Measurements from ENCODE around the gene MT1F. TPM values are rescaled to one million over a fixed set of nuclear protein-coding genes. Genes with fewer than 3 reads are reported as not detected.
"Not testable (repeated sequence)": the region's sequence is repeated elsewhere in the genome, so short reads cannot be mapped to it uniquely, and the experiment has no call there.

MT1F gene
- total RNA-seq, 2 experiments from 2014 or later = 7.7 to 9.0 TPM

DNA sequence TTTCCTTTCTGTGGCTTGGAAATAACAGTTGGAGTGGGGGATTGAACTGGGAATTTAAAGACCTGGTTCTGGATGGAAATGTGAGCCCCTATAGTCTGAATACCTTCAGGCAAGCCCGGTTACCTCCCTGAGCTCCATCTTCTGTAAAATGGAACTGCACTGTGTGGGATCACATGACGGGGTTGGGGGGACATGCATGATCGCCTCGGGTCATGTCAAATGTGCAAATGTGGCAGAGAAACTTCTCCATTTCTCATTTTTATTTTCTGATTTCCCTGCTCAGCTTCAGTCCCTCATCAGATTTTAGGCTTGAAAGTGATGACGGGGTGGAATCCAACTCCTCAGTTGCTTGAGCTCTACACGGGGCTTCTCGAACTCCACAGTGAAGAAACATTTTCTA is 4.5 kb upstream of the MT1F start:
- TF ChIP-seq, protein P1, sequence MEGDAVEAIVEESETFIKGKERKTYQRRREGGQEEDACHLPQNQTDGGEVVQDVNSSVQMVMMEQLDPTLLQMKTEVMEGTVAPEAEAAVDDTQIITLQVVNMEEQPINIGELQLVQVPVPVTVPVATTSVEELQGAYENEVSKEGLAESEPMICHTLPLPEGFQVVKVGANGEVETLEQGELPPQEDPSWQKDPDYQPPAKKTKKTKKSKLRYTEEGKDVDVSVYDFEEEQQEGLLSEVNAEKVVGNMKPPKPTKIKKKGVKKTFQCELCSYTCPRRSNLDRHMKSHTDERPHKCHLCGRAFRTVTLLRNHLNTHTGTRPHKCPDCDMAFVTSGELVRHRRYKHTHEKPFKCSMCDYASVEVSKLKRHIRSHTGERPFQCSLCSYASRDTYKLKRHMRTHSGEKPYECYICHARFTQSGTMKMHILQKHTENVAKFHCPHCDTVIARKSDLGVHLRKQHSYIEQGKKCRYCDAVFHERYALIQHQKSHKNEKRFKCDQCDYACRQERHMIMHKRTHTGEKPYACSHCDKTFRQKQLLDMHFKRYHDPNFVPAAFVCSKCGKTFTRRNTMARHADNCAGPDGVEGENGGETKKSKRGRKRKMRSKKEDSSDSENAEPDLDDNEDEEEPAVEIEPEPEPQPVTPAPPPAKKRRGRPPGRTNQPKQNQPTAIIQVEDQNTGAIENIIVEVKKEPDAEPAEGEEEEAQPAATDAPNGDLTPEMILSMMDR (IDR thresholded peaks at IDR 0.05) = no peak
- H3K27ac Mint-ChIP-seq = no peak overlapping the region
- H3K36me3 Mint-ChIP-seq (ENCODE audit: low read depth) = no peaks in the 10 kb centered on the region
- peaks cover 4% of the 10 kb centered on the region for H3K4me1 Mint-ChIP-seq (ENCODE audit: low read depth)
- no peak for DNase-seq
- H3K27me3 Mint-ChIP-seq = peaks cover 8% of the 10 kb centered on the region
- H3K9me3 Mint-ChIP-seq = no peaks in the 10 kb centered on the region
- intact Hi-C loops (cut with micrococcal nuclease) = no loop called here
- POLR2A ChIA-PET = interaction anchor here (0.9 to 2.5 kb wide), 4 partner anchors 8 to 59 kb away, joined by 3 to 11 read pairs (median 4); no protein-coding TSS in a partner anchor
- no peak for ATAC-seq
- no peak overlapping the region for H3K4me3 Mint-ChIP-seq
- CTCF ChIA-PET = interaction anchor here (1.0 kb wide), 1 partner anchor 10 kb away, joined by 4 read pairs; no protein-coding TSS in a partner anchor

DNA sequence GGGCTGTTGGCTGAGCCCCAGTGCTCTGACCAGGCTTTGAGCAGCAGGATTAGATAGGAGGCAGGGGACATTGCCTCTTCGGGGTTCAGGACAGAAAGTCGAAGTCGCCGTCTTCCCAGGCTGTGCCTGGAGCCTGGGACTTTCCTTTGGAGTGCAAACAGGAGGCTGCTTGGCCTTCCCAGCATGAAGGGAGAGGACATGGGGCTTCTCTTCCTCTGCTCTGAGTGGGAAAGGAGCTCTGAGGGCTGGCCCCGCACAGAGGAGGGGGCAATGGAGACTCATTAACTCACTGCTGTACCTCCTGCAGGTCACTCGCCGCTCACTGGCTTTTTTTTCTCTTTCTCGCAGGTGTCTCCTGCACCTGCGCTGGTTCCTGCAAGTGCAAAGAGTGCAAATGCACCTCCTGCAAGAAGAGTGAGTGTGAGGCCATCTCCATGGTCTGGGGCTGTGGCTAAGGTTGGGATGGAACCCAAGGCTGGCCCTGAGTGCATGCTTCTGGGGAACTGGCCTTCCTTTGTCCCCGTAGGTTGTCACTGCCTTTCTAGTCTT is 642 bp downstream of the MT1F start:
- TF ChIP-seq, protein P1 (IDR thresholded peaks at IDR 0.05) = no peak
- H3K36me3 Mint-ChIP-seq (ENCODE audit: low read depth) = peaks cover 3% of the 10 kb centered on the region
- peak overlapping the region; percentile 92 for H3K4me3 Mint-ChIP-seq
- ChIA-PET CTCF (no interaction called here), POLR2A (no interaction called here)
- H3K9me3 Mint-ChIP-seq = no peaks in the 10 kb centered on the region
- peaks cover 16% of the 10 kb centered on the region for H3K4me1 Mint-ChIP-seq (ENCODE audit: low read depth)
- peaks cover 2% of the 10 kb centered on the region for H3K27me3 Mint-ChIP-seq
- DNase-seq (no peak), ATAC-seq (no peak)
- intact Hi-C loops (cut with micrococcal nuclease) = no loop called here
- peak overlapping the region; percentile 82 for H3K27ac Mint-ChIP-seq

DNA sequence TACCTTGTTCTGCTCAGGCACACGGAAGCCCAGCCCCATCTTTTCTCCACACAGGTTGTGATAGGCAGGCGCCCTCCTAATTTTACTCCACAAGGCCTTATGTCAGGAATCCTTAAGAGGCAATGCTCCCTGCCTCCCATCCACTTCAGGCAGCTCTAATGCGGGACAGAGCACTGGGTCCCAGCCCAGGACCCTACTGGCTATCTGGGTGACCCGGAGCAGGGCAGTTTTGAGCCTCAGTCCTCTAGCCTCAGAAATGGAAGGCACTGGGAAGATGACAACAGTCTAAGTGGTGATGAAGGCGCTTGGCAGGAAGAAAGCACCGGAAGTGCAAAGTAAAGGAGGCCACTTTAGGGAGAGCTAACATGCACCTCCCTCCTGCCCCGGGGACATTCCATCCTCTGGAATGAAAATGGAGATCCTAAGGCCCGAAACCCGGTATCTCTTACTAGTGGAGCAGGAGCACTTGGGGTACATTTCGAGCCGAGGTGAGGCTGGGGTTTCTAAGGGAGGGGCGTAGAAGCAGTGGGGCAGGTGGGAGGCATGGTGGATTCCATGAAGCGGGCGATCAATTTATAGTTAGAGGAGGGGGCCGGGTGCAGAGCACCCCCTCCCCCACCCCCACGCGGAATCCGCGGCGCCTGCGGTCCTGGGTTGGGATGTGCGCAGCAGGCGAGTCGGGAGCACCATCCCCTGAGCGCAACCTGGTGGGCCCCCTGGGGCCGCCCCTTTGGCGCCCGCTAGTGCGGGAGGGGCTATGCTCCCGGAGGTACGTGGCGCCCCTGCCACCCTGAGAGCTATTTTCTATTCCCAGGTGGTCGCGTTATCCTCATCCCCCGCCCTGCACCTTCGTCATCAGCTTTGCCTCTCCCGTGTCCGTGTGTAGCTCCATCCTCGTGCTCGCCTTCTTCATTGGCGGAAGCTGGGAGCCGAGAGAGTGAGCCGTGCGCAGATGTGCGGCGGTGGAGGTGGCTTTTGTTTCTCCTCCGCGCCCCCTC is 4.9 kb downstream of the MT1F start:
- ChIA-PET CTCF (interaction anchor here (0.7 to 1.6 kb wide), 3 partner anchors 11 to 19 kb away, joined by 3 read pairs; no protein-coding TSS in a partner anchor), POLR2A (interaction anchor here (0.6 to 2.5 kb wide), 4 partner anchors 11 to 30 kb away, joined by 3 to 11 read pairs (median 7); partner anchors contain the start of genes MT1B, MT1M and MT1X)
- H3K27me3 Mint-ChIP-seq = peaks cover 30% of the 10 kb centered on the region
- peak overlapping the region; percentile 77 for H3K4me3 Mint-ChIP-seq
- DNase-seq (peak; percentile 64), ATAC-seq (peak; percentile 63)
- TF ChIP-seq, protein P1 (IDR thresholded peaks at IDR 0.05) = no peak
- intact Hi-C loops (cut with micrococcal nuclease) = no loop called here
- peaks cover 5% of the 10 kb centered on the region for H3K36me3 Mint-ChIP-seq (ENCODE audit: low read depth)
- H3K4me1 Mint-ChIP-seq (ENCODE audit: low read depth) = peaks cover 20% of the 10 kb centered on the region
- H3K27ac Mint-ChIP-seq = peak overlapping the region; percentile 84
- no peaks in the 10 kb centered on the region for H3K9me3 Mint-ChIP-seq

DNA sequence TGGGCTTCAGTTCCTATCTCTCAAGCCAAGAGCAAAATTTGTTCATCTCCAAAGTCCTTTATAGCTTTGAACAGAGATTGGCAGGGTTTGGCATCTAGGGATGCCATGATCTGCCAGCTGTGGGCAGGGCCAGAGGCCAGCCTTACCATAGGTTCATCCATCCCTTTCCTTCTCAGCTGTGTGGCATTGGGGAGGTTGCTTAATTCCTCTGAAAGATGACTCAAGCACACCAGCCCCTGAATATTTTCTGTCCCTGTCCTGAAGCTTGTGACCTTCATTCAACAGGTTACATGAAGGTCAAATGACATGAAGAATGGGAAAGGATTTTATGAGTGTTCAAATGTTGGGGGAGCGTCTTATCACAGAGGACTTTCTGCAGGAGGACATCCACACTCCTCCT is 6.7 kb downstream of the MT1F start:
- intact Hi-C loops (cut with micrococcal nuclease) = no loop called here
- peaks cover 24% of the 10 kb centered on the region for H3K4me1 Mint-ChIP-seq (ENCODE audit: low read depth)
- TF ChIP-seq, protein P1 (IDR thresholded peaks at IDR 0.05) = no peak
- no peaks in the 10 kb centered on the region for H3K9me3 Mint-ChIP-seq
- no peak for DNase-seq
- H3K27ac Mint-ChIP-seq = no peak overlapping the region
- H3K27me3 Mint-ChIP-seq = peaks cover 46% of the 10 kb centered on the region
- ChIA-PET POLR2A (no interaction called here), CTCF (interaction anchor here (0.6 to 1.6 kb wide), 3 partner anchors 18 to 81 kb away, joined by 3 read pairs; no protein-coding TSS in a partner anchor)
- no peak for ATAC-seq
- H3K4me3 Mint-ChIP-seq = no peak overlapping the region
- peaks cover 5% of the 10 kb centered on the region for H3K36me3 Mint-ChIP-seq (ENCODE audit: low read depth)

DNA sequence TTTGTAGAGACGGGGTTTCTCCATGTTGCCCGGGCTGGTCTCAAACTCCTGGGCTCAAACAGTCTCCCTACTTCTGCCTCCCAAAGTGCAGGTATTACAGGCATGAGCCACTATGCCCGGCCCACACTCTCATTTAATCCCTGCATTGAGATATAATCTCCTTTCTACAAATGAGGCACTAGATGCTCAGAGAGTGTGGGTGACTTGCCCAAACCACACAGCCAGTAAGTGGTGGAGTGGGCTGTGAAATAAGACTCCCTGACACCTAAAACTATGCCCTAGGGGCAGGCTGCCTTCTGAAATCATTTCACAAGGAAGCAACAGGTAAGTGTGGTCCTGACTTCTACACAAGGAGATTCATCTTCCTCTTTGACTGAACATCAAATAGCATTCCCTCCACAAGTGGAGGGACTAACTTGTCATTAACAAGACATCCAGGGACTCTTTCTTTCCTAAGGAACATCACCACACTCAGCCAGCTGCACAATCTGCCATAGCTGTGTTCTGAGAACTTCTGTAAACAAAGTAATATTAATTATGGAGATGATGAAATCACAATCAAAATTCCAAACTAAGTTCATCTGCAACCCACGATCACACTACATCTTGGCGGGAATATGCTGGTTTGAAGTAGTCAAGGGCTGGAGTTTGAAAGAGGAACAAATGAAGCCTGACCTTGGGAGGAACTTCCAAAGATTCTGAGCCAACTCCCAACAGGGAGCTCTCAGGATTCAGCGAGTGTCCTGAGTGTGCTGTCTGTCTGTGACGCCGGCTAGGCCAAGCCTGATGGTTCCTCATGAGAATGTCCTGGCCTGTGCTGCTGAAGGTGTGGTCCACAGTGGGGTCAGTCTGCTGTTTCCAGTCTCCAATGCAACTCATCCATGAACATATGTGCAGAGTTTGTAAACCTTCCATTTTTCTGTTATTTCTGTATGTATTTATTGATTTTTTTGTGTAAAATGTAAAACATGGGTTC is 7.8 kb downstream of the MT1F start:
- DNase-seq, POLR2A ChIA-PET: not testable (repeated sequence)
- peaks cover 27% of the 10 kb centered on the region for H3K4me1 Mint-ChIP-seq (ENCODE audit: low read depth)

More for the DNA sequence above, 7.8 kb downstream of the MT1F start:
- H3K27me3 Mint-ChIP-seq = peaks cover 56% of the 10 kb centered on the region
- H3K27ac Mint-ChIP-seq; CTCF ChIA-PET; H3K9me3 Mint-ChIP-seq; H3K36me3 Mint-ChIP-seq (ENCODE audit: low read depth); H3K4me3 Mint-ChIP-seq; ATAC-seq; intact Hi-C loops (cut with micrococcal nuclease): not testable (repeated sequence)
